ENCODE results near the gene ALX4.

ALX4 gene

GRCh38 chr11:44268614-44269080, 41.3 kb downstream of the ALX4 start:
- H2AFZ ChIP-seq (ENCODE audit: low read length): 0 out of 2 replicates have a peak overlapping the region, but pooled peaks have one; percentile 10
- no peak overlapping the region for H3K4me3 ChIP-seq (ENCODE audit: low read length, poor library complexity, severe bottlenecking)
- TF ChIP-seq, protein P1, sequence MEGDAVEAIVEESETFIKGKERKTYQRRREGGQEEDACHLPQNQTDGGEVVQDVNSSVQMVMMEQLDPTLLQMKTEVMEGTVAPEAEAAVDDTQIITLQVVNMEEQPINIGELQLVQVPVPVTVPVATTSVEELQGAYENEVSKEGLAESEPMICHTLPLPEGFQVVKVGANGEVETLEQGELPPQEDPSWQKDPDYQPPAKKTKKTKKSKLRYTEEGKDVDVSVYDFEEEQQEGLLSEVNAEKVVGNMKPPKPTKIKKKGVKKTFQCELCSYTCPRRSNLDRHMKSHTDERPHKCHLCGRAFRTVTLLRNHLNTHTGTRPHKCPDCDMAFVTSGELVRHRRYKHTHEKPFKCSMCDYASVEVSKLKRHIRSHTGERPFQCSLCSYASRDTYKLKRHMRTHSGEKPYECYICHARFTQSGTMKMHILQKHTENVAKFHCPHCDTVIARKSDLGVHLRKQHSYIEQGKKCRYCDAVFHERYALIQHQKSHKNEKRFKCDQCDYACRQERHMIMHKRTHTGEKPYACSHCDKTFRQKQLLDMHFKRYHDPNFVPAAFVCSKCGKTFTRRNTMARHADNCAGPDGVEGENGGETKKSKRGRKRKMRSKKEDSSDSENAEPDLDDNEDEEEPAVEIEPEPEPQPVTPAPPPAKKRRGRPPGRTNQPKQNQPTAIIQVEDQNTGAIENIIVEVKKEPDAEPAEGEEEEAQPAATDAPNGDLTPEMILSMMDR (conservative IDR thresholded peaks at IDR 0.05; ENCODE audit: low read length): no peak
- no peak for TF ChIP-seq EZH2phosphoT487 (IDR thresholded peaks at IDR 0.05; ENCODE audit: borderline replicate concordance)
- H4K20me1 ChIP-seq (ENCODE audit: insufficient read depth, low read length, poor library complexity, severe bottlenecking): no peaks in the 10 kb centered on the region
- peak overlapping the region; percentile 47 for H3K4me2 ChIP-seq (ENCODE audit: low read depth, low read length, poor library complexity, severe bottlenecking)
- H3K9me2 ChIP-seq (replicated peaks; ENCODE audit: low read depth, low read length): no peaks in the 10 kb centered on the region
- H3K4me1 ChIP-seq (ENCODE audit: insufficient read depth, low read length, poor library complexity, severe bottlenecking): peaks cover 15% of the 10 kb centered on the region
- H3K36me3 ChIP-seq (ENCODE audit: insufficient read depth, low read length): no peaks in the 10 kb centered on the region
- no peaks in the 10 kb centered on the region for H3K9me3 ChIP-seq (ENCODE audit: insufficient read depth, low read depth, low read length)
- no peaks in the 10 kb centered on the region for H3F3A ChIP-seq (ENCODE audit: low read depth)
- H3K79me2 ChIP-seq (ENCODE audit: insufficient read depth, low read length): no peaks in the 10 kb centered on the region
- H3K27me3 ChIP-seq (ENCODE audit: insufficient read depth, low read length, poor library complexity, severe bottlenecking): no peaks in the 10 kb centered on the region
- H3K9ac ChIP-seq (ENCODE audit: low read depth, low read length, poor library complexity, severe bottlenecking): peak overlapping the region; percentile 5

DNA sequence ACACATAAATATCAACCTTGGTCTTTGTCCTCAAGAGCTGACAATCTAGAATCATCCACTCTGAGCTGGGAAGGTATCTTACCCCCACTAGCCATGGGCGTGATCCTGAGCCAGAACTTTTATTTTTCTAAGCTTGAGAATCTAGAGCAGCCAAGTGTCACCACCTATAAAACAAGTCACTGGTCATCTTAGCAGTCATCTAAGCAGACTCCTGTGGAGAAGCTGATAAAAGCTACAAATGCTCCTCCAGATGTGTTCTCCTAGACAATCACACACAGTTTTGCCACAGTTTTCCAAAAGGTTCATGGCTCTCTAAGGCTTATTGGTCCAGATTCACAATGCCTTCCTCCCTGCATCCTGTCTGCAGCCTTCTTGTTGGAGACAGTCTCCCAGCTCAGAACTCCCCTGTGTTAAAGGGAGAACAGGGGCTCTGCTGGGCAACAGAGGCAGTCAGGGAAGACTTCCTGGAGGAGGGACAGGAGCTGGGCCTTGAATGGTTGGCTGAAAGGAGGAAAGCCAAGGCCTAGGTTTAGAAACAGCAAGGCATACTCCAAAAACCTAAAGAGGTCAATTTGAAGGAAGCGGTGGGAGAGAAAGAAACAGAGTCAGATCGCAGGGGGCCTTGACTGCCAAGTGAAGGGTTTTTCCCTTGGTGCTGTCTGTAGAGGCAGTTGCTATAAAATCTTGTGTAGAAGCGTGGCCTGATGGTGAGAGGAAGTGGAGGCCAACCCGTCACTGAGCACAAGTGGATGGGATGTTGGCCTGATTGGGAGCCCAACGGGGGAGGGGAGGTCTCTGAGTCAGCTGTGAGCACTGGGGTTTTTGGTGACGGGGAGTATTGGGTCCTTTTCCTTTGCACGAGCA, 42.0 kb downstream of the ALX4 start:
- H3K36me3 ChIP-seq (ENCODE audit: insufficient read depth, low read length): no peaks in the 10 kb centered on the region
- H3K27me3 ChIP-seq (ENCODE audit: insufficient read depth, low read length, poor library complexity, severe bottlenecking): no peaks in the 10 kb centered on the region
- H3K4me3 ChIP-seq (ENCODE audit: low read length, poor library complexity, severe bottlenecking): no peak overlapping the region
- H3K79me2 ChIP-seq (ENCODE audit: insufficient read depth, low read length): no peaks in the 10 kb centered on the region
- H2AFZ ChIP-seq (ENCODE audit: low read length): 0 out of 2 replicates have a peak overlapping the region, but pooled peaks have one; percentile 10
- TF ChIP-seq, protein P1 (conservative IDR thresholded peaks at IDR 0.05; ENCODE audit: low read length): no peak
- TF ChIP-seq EZH2phosphoT487 (IDR thresholded peaks at IDR 0.05; ENCODE audit: borderline replicate concordance): no peak
- H3K9me2 ChIP-seq (replicated peaks; ENCODE audit: low read depth, low read length): no peaks in the 10 kb centered on the region
- H3K9me3 ChIP-seq (ENCODE audit: insufficient read depth, low read depth, low read length): no peaks in the 10 kb centered on the region
- H3F3A ChIP-seq (ENCODE audit: low read depth): no peaks in the 10 kb centered on the region
- H3K9ac ChIP-seq (ENCODE audit: low read depth, low read length, poor library complexity, severe bottlenecking): peak overlapping the region; percentile 23
- peaks cover 15% of the 10 kb centered on the region for H3K4me1 ChIP-seq (ENCODE audit: insufficient read depth, low read length, poor library complexity, severe bottlenecking)
- H4K20me1 ChIP-seq (ENCODE audit: insufficient read depth, low read length, poor library complexity, severe bottlenecking): no peaks in the 10 kb centered on the region
- H3K4me2 ChIP-seq (ENCODE audit: low read depth, low read length, poor library complexity, severe bottlenecking): peak overlapping the region; percentile 47

- no peaks in the 10 kb centered on the region for H3K9me3 ChIP-seq (ENCODE audit: insufficient read depth, low read depth, low read length)
- no peak overlapping the region for H2AFZ ChIP-seq (ENCODE audit: low read length)
- no peaks in the 10 kb centered on the region for H3K79me2 ChIP-seq (ENCODE audit: insufficient read depth, low read length)
- H4K20me1 ChIP-seq (ENCODE audit: insufficient read depth, low read length, poor library complexity, severe bottlenecking): no peaks in the 10 kb centered on the region
- no peak overlapping the region for H3K9ac ChIP-seq (ENCODE audit: low read depth, low read length, poor library complexity, severe bottlenecking)
- no peaks in the 10 kb centered on the region for H3K27me3 ChIP-seq (ENCODE audit: insufficient read depth, low read length, poor library complexity, severe bottlenecking)
- TF ChIP-seq EZH2phosphoT487 (IDR thresholded peaks at IDR 0.05; ENCODE audit: borderline replicate concordance): no peak
- TF ChIP-seq, protein P1 (conservative IDR thresholded peaks at IDR 0.05; ENCODE audit: low read length): no peak
- H3K9me2 ChIP-seq (replicated peaks; ENCODE audit: low read depth, low read length): no peaks in the 10 kb centered on the region
- peaks cover 15% of the 10 kb centered on the region for H3K4me1 ChIP-seq (ENCODE audit: insufficient read depth, low read length, poor library complexity, severe bottlenecking)
- no peak overlapping the region for H3K4me2 ChIP-seq (ENCODE audit: low read depth, low read length, poor library complexity, severe bottlenecking)
- no peak overlapping the region for H3K4me3 ChIP-seq (ENCODE audit: low read length, poor library complexity, severe bottlenecking)
- no peaks in the 10 kb centered on the region for H3K36me3 ChIP-seq (ENCODE audit: insufficient read depth, low read length)
- H3F3A ChIP-seq (ENCODE audit: low read depth): no peaks in the 10 kb centered on the region
These were observed 42.8 kb downstream of the ALX4 start for GRCh38 chr11:44267006-44267749.

Measured in Loucy (cell line).